Retinal pigment epithelial cell (primary cell): ENCODE measurements around the gene COG1.

Experiments used
- DNase-seq: peaks from one replicate; pipeline ENCODE4 v3.0.0-alpha.2; 2010; ENCODE audit warnings: low read depth
- H3K4me3 ChIP-seq: 2 replicates; pipeline ENCODE4 v1.5.1; 2011; ENCODE audit warnings: mild to moderate bottlenecking, low read length, control low read depth, moderate library complexity
- TF ChIP-seq, protein P1 (sequence below): conservative IDR thresholded peaks from 2 replicates; pipeline ENCODE4 v1.5.1; 2011; ENCODE audit warnings: low read depth, low read length, control low read depth, inconsistent platforms

COG1 gene

DNA sequence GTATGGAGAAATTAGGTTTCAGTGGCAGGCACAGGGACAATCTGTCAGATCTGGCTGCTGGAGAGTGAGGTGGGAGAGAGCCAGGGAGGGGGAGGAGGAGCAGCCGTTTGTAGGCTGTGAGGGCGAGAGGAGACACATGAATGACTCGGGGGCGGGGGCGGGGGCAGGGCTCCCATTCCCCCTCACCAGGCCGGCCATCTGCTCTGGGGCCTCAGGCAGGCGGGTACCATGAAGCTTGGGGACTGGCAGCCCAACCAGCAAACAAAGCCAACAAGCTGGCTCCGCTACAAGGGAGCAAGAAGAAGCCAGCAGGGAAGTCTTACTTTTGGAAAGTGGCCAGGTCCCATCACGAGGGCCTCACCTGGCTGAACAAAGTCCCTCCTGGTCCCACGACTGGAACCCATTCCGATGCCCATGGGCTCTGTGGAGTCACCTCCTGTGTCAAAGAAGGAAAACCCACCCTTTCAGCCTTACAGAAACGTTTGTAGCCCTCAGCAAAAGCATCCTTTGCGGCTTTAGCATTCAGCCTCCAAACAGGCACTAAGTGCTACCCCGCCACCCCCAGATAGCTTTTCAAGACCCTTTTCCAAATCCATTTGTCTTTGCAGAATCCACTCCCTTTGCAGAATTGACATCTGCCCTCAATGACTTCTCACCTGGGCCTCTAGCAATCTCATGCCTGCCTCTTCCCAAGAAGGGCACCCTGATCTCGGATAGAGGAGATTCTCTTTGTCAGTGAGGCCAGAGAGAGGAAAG is 37.3 kb upstream of the COG1 start:
- H3K4me3 ChIP-seq, result no peak overlapping the region
- TF ChIP-seq, protein P1, sequence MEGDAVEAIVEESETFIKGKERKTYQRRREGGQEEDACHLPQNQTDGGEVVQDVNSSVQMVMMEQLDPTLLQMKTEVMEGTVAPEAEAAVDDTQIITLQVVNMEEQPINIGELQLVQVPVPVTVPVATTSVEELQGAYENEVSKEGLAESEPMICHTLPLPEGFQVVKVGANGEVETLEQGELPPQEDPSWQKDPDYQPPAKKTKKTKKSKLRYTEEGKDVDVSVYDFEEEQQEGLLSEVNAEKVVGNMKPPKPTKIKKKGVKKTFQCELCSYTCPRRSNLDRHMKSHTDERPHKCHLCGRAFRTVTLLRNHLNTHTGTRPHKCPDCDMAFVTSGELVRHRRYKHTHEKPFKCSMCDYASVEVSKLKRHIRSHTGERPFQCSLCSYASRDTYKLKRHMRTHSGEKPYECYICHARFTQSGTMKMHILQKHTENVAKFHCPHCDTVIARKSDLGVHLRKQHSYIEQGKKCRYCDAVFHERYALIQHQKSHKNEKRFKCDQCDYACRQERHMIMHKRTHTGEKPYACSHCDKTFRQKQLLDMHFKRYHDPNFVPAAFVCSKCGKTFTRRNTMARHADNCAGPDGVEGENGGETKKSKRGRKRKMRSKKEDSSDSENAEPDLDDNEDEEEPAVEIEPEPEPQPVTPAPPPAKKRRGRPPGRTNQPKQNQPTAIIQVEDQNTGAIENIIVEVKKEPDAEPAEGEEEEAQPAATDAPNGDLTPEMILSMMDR, result no peak
- no peak for DNase-seq

DNA sequence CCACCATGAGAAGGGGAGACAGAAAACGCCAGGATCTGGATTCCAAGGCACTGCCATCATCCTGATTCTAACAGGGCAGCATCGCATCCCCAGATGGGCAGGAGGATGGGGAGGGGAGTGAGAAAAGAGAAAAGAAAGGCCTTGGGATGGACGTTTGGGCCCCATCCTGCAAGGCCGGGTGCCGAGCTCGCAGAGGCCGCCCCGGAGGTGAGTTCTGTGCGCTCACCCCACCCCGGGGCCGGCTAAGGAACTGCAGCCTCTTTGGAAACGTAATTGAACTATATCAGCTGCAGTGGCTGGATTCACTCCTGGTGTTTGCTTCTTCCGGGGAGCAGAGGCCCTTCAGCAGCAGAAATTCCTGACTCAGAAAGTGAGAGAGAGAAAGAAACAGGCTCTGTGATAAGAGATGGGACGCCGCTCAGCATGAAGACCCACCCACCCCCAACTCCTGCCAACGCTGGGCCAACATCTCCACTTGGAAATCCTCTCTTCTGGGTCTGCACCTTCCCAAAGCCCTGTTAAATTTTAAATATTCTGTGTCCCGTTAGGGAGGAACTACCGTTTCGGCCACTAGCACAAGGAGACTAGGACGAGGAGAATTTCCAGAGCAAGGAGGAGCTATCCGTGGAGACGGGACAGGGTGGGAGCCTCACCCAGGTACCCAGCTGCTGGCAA is 36.6 kb upstream of the COG1 start:
- no peak overlapping the region for H3K4me3 ChIP-seq
- DNase-seq, result no peak
- TF ChIP-seq, protein P1, result peak; percentile 82

DNA sequence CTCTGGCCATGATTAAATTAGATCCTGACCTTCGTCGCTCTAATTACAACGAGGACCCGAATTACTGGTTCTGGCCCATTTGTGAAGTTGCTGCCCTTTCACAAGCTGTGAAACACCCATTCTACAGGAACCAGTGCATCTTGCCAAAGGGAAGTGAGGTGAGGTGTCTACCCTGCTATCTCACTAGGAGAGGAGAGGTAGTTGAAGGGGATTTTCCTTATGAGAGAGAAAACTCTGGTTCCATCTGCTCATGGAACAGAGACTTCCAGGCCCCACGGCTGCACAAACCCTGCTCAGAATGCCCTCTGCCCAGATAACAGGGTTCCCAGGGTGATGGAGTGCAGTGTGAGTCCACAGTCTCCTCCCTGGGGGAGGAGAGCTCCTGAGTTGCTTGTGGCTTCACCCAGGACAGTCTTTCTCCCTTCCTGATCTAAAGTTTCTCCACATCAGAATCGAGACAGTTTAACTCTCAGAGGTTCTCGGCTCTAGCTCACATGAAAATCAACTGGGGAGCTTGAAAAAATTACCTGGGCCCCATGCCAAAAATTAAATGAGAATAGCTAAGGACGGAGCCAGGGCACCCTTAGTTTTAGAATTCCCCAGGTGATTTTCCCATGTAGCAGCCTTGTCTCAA is 35.9 kb upstream of the COG1 start:
- TF ChIP-seq, protein P1, result no peak
- no peak for DNase-seq
- H3K4me3 ChIP-seq, result no peak overlapping the region

DNA sequence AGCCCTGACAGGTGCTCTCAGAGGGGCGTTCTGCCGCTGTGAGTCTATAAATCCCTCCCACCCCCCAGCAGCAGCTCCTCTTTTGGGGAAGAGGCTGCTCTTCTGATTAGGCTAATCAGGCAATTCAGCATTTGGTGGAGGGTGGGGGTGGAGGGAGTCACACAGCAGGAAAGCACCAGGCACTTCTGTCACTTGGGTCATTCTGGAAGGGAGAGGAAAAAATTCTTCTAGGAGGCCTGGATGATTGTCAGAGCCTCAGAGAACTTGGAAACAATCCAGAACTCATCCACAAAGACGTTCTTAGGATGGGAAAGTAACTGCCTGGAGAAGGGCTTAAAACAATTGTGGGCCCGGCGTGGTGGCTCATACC is 35.3 kb upstream of the COG1 start:
- TF ChIP-seq, protein P1, result no peak
- no peak for DNase-seq
- no peak overlapping the region for H3K4me3 ChIP-seq

DNA sequence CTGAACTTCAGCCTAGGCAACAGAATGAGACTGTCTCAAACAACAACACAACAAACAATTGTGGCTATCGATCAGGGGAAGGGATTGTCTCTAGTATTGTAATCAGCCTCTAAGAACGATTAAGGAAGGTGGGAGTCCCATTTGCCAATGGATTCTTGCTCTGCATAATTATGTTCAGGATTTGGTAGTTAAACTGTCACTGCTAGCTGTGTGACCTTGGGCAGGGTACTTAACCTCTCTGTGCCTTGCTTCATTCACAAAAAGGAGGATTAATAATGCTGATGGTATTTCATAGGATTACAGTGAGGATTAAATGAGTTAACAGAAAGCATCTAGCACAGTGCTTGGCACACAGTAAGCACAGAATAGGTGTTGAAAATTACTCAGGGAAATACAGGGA is 34.7 kb upstream of the COG1 start:
- TF ChIP-seq, protein P1, result no peak
- no peak for DNase-seq
- no peak overlapping the region for H3K4me3 ChIP-seq

DNA sequence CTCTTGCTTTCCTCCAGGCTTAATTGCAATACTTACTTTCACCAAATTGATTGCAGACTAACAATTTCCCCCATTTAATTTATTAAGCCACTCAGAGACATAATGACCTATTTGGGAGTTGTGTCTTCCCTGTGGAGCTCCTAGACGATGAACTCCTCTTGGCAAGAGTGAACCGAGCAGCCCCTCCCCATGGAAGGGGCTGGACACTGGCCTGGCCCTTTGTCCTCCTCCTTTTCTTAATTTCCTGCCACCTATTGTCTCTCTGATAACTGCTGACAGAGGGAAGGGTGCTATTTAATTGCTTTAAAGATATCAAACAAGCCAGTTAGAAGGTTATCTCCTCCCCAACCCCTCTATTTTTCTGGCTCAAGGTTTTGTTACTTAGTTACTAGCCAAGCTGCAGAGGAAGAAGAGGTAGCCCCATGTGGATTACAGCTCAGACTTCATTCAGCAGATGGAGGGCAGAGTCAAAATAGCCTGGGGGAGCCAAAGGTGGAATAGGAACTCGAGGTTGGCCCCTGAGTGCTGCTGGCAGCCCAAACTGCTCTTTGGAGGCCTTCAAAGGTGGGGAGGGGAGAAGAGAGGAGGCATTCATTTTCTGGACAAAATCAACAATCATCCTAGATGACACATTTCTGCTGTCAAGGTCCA is 31.8 kb upstream of the COG1 start:
- H3K4me3 ChIP-seq, result no peak overlapping the region
- DNase-seq, result no peak
- TF ChIP-seq, protein P1, result no peak
